Adrenal gland (tissue), 12 donors: ENCODE data around the gene KIFC1. TPM values are rescaled to one million over a fixed set of nuclear protein-coding genes. Genes with fewer than 3 reads are reported as not detected.

Experiments used
- DNase-seq, 7 donors: peaks; one replicate each; pipeline ENCODE4 v3.0.0-alpha.2; 2019 to 2020
- H3K27ac ChIP-seq, 5 donors: fragments of 200-600 bp; sonication (generic) in 4 of 5; 1 replicate in 3 of 5; 2 replicates in 2 of 5; pipeline versions ENCODE4 v1.5.1 to v1.8.0; 2016 to 2020; ENCODE audit warnings: mild to moderate bottlenecking in 1 of 5
- H3K27me3 ChIP-seq: fragments of 200-600 bp; 2 replicates; pipeline ENCODE4 v1.8.0; 2021
- H3K36me3 ChIP-seq, 2 donors: fragments of 200-600 bp; replicated peaks in 1 of 2; 1 replicate in 1 of 2; 2 replicates in 1 of 2; pipeline versions ENCODE4 v1.5.1 to v1.8.0; 2018 to 2022
- H3K4me1 ChIP-seq, 2 donors: fragments of 200-600 bp; replicated peaks in 1 of 2; 1 replicate in 1 of 2; 2 replicates in 1 of 2; pipeline versions ENCODE4 v1.5.1 to v1.8.0; 2018 to 2021
- H3K4me3 ChIP-seq, 4 donors: fragments of 200-600 bp; sonication (generic) in 3 of 4; one replicate each; pipeline ENCODE4 v1.5.1; 2016 to 2018
- H3K9me3 ChIP-seq, 3 donors: fragments of 200-600 bp; sonication (generic) in 1 of 3; replicated peaks in 1 of 3; 1 replicate in 2 of 3; 2 replicates in 1 of 3; pipeline versions ENCODE4 v1.5.1 to v1.8.0; 2016 to 2021
- POLR2A ChIP-seq, 2 donors: fragments of 450-650 bp; IDR thresholded peaks; one replicate each; pipeline ENCODE4 v1.6.1; 2017; ENCODE audit warnings: antibody characterized with exemption in 2 of 2, mild to moderate bottlenecking in 2 of 2, moderate library complexity in 1 of 2
- WGBS, 4 donors: extraction: QIAGEN DNeasy Blood & Tissue Kit in 2 of 4; methylation state at CpG; one replicate each; pipeline versions ENCODE4 v1.1.5 to v1.1.7; 2013 to 2017; 5-methylcytosine and 5-hydroxymethylcytosine counted together
- intact Hi-C, 2 donors: fragments of 100-400 bp; cut with DNase I; formaldehyde crosslinking; loops; one replicate each; pipeline versions ENCODE4 v1.14.1 to v1.15.0; 2022 to 2023
- polyA plus RNA-seq, 3 donors: library from polyadenylated mRNA; stranded (reverse); fragments of 200-250 nt in 2 of 3; fragments of 350-450 nt in 1 of 3; fragmentation: Illumina TruSeq in 1 of 3; extraction: RNeasy Lipid Tissue Mini Kit (QIAGEN cat#74804) in 1 of 3; gene quantifications; one replicate each; pipeline ENCODE4 v1.2.3, GENCODE V29; 2013 to 2014
- total RNA-seq, 9 donors: library from RNA; depleted of rRNA in 4 of 9; stranded (reverse); fragments of >200 nt in 4 of 9; fragments of 120-200 nt in 1 of 9; fragmentation: NEBNext Ultra II Directional in 1 of 9; extraction: Animal tissue kit (Norgen Biotek cat#: 25700) in 1 of 9; gene quantifications; one replicate each; pipeline versions ENCODE4 v1.1.0 to v1.2.4, GENCODE V29; 2013 to 2023
- TF ChIP-seq, protein P1 (sequence below), 6 experiments: fragments of 450-650 bp in 4 of 6; fragments of 200-600 bp in 2 of 6; sonication (generic) in 1 of 6; IDR thresholded peaks; 1 replicate in 5 of 6; 2 replicates in 1 of 6; pipeline versions ENCODE4 v1.5.1 to v1.8.0; 2016 to 2021; ENCODE audit warnings: antibody characterized with exemption in 6 of 6, mild to moderate bottlenecking in 2 of 6, moderate library complexity in 1 of 6
- donor health status: healthy with polysubstance abuse.
- donor health status: Bipolar disorder and iron deficiency.
- donor health status: DM: yes; HTN: yes; CAD: no.
- donor health status: DM: no; HTN: no; CAD: no.
- donor health status: DM: no; HTN: no; CAD: no.
- donor health status: DM: yes; HTN: yes; CAD: no.

Gene KIFC1
- total and polyA plus RNA-seq, 12 donors: 0.60 to 9.5 (median 1.4) TPM; not detected in 1

DNA sequence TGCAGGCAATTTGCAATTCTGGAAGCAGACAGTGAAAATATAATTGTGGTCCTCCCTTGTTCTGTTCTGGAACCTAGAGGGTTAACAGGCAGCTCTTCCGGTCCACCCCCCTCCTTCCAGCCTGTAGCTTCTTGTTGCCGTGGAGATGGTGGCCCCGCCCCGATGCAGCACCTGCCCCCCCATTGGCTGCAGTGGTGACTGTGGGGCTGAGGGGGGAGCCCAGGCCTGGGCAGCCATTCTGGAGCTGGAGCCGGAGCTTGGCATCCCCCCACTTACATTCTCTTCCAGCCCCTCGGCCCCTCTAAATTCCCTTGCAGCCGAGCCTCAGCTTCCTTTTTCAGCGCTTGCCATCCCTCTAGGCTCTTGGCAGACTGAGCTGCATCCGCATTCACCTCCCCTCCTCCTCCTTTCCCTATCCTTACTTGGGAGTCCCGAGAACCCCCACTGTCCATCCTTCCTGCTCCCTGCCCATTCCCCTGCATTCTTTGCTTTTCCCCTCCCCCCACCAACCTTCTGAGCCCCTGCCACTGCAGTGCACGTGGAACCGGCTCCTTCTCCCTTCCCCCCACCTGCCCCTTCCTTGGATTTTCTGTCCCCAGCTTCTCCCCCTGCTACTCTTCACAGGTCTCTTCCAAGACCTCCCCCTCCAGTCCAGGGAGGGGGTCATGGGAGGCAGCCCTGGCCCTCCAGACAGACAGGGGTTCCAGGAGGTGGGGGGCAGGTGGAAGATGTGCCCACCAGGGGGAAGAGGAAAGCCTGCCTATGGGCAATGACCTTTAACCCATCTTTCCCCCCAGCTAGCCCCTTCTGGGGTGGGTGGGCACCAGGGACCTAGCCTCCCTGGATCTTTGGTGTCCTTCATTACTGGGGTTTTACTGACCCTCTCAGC, 39.6 kb downstream of the KIFC1 start:
- Histone ChIP-seq H3K4me3 (no peak overlapping the region), H3K27me3 (no peaks in the 10 kb centered on the region), H3K9me3 (no peaks in the 10 kb centered on the region), H3K4me1 (peaks cover 11 to 50% of the 10 kb centered on the region in 2 donors), H3K27ac (no peak overlapping the region), H3K36me3 (peaks cover 0 to 11% of the 10 kb centered on the region in 2 donors)
- intact Hi-C loops: no loop called here
- WGBS, 4 donors: 20 to 31% (median 25%) methylated on average over 9 to 12 of the region's 12 CpGs
- DNase-seq: peak in 4 of 7 donors; percentile 53 to 86 (median 57)
- TF ChIP-seq POLR2A (IDR thresholded peaks at IDR 0.05): no peak
- TF ChIP-seq, protein P1, sequence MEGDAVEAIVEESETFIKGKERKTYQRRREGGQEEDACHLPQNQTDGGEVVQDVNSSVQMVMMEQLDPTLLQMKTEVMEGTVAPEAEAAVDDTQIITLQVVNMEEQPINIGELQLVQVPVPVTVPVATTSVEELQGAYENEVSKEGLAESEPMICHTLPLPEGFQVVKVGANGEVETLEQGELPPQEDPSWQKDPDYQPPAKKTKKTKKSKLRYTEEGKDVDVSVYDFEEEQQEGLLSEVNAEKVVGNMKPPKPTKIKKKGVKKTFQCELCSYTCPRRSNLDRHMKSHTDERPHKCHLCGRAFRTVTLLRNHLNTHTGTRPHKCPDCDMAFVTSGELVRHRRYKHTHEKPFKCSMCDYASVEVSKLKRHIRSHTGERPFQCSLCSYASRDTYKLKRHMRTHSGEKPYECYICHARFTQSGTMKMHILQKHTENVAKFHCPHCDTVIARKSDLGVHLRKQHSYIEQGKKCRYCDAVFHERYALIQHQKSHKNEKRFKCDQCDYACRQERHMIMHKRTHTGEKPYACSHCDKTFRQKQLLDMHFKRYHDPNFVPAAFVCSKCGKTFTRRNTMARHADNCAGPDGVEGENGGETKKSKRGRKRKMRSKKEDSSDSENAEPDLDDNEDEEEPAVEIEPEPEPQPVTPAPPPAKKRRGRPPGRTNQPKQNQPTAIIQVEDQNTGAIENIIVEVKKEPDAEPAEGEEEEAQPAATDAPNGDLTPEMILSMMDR (IDR thresholded peaks at IDR 0.05): no peak

DNA sequence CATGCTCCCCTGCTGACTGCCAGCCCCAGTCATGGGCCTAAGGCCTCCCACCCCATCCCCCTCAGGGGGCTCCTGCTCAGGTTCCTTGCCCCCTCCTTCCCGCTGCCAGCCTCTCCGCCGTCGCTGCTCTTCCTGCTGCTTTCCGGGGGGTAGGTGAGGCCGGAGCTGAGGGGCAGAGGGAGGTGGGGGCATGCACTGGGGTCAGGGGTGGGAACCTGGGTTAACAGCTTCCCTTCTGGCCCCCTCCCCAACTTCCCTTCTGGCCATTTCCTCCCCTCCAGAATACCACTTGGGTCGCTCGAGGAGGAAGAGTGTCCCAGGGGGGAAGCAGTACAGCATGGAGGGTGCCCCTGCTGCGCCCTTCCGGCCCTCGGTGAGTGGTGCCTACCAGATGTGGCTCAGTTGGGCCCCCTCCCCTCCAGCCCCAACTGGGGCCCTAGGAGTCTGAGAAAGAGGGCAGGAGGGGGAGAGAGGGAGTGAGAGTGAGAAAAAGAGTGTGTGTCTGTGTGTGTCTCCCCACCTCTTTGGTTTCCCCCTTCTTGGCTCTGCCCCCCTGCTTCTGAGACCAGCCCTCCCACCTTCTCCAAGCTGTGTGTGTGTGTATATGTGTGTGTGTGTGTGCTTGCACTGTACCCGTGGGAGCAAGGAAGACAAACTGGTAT, 40.4 kb downstream of the KIFC1 start:
- no peak overlapping the region for H3K27ac ChIP-seq

DNA sequence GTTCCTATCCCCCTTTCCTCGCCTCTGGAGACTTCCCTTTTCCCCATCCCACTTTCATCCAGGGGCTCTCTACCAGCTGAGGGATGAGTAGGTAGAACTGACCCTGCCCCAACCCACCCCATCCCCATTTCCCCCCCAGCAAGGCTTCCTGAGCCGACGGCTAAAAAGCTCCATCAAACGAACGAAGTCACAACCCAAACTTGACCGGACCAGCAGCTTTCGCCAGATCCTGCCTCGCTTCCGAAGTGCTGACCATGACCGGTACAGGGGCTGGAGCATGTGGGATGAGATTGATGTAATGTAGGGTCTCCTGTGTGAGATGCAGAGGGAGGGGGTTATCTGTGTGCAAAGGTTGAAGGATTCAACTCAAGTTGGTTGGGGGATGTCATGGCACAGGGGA, 40.9 kb downstream of the KIFC1 start:
- TF ChIP-seq POLR2A (IDR thresholded peaks at IDR 0.05): no peak
- TF ChIP-seq, protein P1 (IDR thresholded peaks at IDR 0.05): no peak
- WGBS, 4 donors: 80 to 92% (median 85%) methylated on average over 10 of the region's 10 CpGs
- no peak for DNase-seq
- Histone ChIP-seq H3K27ac (no peak overlapping the region), H3K4me3 (no peak overlapping the region), H3K9me3 (no peaks in the 10 kb centered on the region), H3K27me3 (no peaks in the 10 kb centered on the region), H3K4me1 (peaks cover 5 to 39% of the 10 kb centered on the region in 2 donors), H3K36me3 (peaks cover 0 to 25% of the 10 kb centered on the region in 2 donors)
- intact Hi-C loops: no loop called here

More for the DNA sequence above, 40.4 kb downstream of the KIFC1 start:
- intact Hi-C loops: no loop called here
- DNase-seq: no peak
- no peak overlapping the region for H3K4me3 ChIP-seq
- peaks cover 0 to 19% of the 10 kb centered on the region in 2 donors for H3K36me3 ChIP-seq
- no peak for TF ChIP-seq POLR2A (IDR thresholded peaks at IDR 0.05)
- TF ChIP-seq, protein P1 (IDR thresholded peaks at IDR 0.05): no peak
- 61 to 67% (median 65%) methylated on average over 12 of the region's 12 CpGs for WGBS, 4 donors
- no peaks in the 10 kb centered on the region for H3K9me3 ChIP-seq
- H3K4me1 ChIP-seq: peaks cover 11 to 44% of the 10 kb centered on the region in 2 donors
- no peaks in the 10 kb centered on the region for H3K27me3 ChIP-seq

DNA sequence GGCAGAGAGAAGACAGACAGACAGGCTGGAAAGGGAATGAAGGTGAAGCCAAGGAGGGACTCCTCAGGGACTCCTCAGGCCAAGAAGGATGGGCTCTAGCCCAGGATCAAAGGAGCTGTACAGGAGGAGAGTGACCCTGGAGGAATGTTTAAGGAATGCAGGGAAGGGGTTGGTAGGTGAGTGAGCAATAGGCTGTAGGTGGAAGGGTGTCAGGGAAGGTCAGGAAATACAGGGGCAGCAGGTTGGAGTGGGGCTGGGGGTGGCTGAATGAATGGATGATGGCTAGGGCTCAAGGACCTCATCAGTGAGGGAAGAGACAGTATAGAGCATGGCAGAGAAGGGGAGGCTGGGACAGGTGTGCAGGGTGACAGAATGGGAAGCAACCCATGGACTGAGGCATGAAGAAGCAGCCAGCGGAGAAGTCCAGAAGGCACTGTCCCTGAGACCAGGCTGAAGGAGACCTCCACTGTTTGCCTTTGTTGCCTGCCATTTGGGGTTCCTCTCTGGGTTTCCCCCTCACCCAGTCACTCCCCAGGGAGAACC, 41.4 kb downstream of the KIFC1 start:
- peaks cover 4 to 39% of the 10 kb centered on the region in 2 donors for H3K4me1 ChIP-seq
- DNase-seq: no peak

More for the DNA sequence above, 41.4 kb downstream of the KIFC1 start:
- Histone ChIP-seq H3K27ac (no peak overlapping the region), H3K4me3 (no peak overlapping the region), H3K27me3 (no peaks in the 10 kb centered on the region), H3K36me3 (peaks cover 0 to 30% of the 10 kb centered on the region in 2 donors), H3K9me3 (no peaks in the 10 kb centered on the region)
- TF ChIP-seq, protein P1 (IDR thresholded peaks at IDR 0.05): no peak
- no peak for TF ChIP-seq POLR2A (IDR thresholded peaks at IDR 0.05)
- WGBS, 4 donors: 100% methylated on average over 1 of the region's 1 CpG
- intact Hi-C loops: no loop called here
